Fibroblast of the aortic adventitia (primary cell): ENCODE data around the gene HAL. TPM values are rescaled to one million over a fixed set of nuclear protein-coding genes. Genes with fewer than 3 reads are reported as not detected.
A peak's percentile ranks its signal among the peaks of the same experiment; 100 is the strongest.

Experiments
- DNase-seq: peaks from one replicate; pipeline ENCODE4 v3.0.0-alpha.2; 2010; ENCODE audit warnings: low read depth
- H3K4me3 ChIP-seq: 2 replicates; pipeline ENCODE4 v1.5.1; 2011; ENCODE audit warnings: low read depth, mild to moderate bottlenecking, control low read depth, low read length, moderate library complexity
- CTCF ChIP-seq: IDR thresholded peaks from 2 replicates; pipeline ENCODE4 v1.5.1; 2011; ENCODE audit warnings: mild to moderate bottlenecking, low read length, control low read depth, inconsistent platforms; ENCODE audit not compliant: insufficient read depth
- total RNA-seq: library from RNA; depleted of rRNA; stranded (reverse); fragments of >200 nt; gene quantifications from 2 replicates; pipeline ENCODE4 v1.2.3, GENCODE V29; 2012; ENCODE audit warnings: low replicate concordance

HAL gene
- total RNA-seq, 1 donor = 0.09 TPM

- TF ChIP-seq CTCF = no peak
- no peak for DNase-seq
- no peak overlapping the region for H3K4me3 ChIP-seq
Observed at GRCh38 chr12:95967301-95967700, 28.8 kb downstream of the HAL start.

- no peak for TF ChIP-seq CTCF
- DNase-seq = no peak
- no peak overlapping the region for H3K4me3 ChIP-seq
Observed at GRCh38 chr12:95966287-95966870, 29.8 kb downstream of the HAL start.

- TF ChIP-seq CTCF = no peak
- DNase-seq = no peak
- no peak overlapping the region for H3K4me3 ChIP-seq
Observed at GRCh38 chr12:95963096-95963495, 33.0 kb downstream of the HAL start.

GRCh38 chr12:95962222-95962621 lies 33.9 kb downstream of the HAL start:
- no peak for DNase-seq
- no peak overlapping the region for H3K4me3 ChIP-seq
- no peak for TF ChIP-seq CTCF

GRCh38 chr12:95960241-95960640 lies 35.9 kb downstream of the HAL start:
- DNase-seq = no peak
- no peak overlapping the region for H3K4me3 ChIP-seq
- TF ChIP-seq CTCF = no peak

GRCh38 chr12:95959107-95959506 lies 37.0 kb downstream of the HAL start:
- no peak overlapping the region for H3K4me3 ChIP-seq
- peak; percentile 29 for DNase-seq
- no peak for TF ChIP-seq CTCF

- no peak for TF ChIP-seq CTCF
- DNase-seq = no peak
- H3K4me3 ChIP-seq = no peak overlapping the region
Observed at GRCh38 chr12:95956557-95957145, 39.5 kb downstream of the HAL start.
